Liver (tissue), 3 donors: ENCODE data around the gene PATJ.

Source experiments
- CTCF ChIP-seq: fragments of 150-350 bp; IDR thresholded peaks from 2 replicates; pipeline ENCODE4 v1.5.1; 2017; ENCODE audit warnings: improper control_type of control experiment, low read depth, low read length; ENCODE audit not compliant: missing input control
- FOXA1 ChIP-seq: IDR thresholded peaks from 2 replicates; pipeline ENCODE4 v1.6.1; 2016; ENCODE audit warnings: antibody characterized with exemption
- GABPA ChIP-seq, 2 donors: IDR thresholded peaks in 1 of 2; conservative IDR thresholded peaks in 1 of 2; 2 replicates each; pipeline ENCODE4 v1.6.1; 2016; ENCODE audit warnings: antibody characterized with exemption in 2 of 2, mild to moderate bottlenecking in 1 of 2, moderate library complexity in 1 of 2
- JUND ChIP-seq, 2 donors: IDR thresholded peaks; 2 replicates each; pipeline ENCODE4 v1.6.1; 2016; ENCODE audit warnings: antibody characterized with exemption in 2 of 2
- MAX ChIP-seq: IDR thresholded peaks from 2 replicates; pipeline ENCODE4 v1.6.1; 2016; ENCODE audit warnings: antibody characterized with exemption
- RAD21 ChIP-seq, 2 donors: IDR thresholded peaks; 2 replicates each; pipeline ENCODE4 v1.6.1; 2016; ENCODE audit warnings: antibody characterized with exemption in 2 of 2, mild to moderate bottlenecking in 2 of 2
- REST ChIP-seq: IDR thresholded peaks from 2 replicates; pipeline ENCODE4 v1.6.1; 2016; ENCODE audit warnings: antibody characterized with exemption, mild to moderate bottlenecking
- RXRA ChIP-seq, 2 donors: IDR thresholded peaks; 2 replicates each; pipeline ENCODE4 v1.6.1; 2017 to 2018; ENCODE audit warnings: antibody characterized with exemption in 2 of 2, mild to moderate bottlenecking in 1 of 2
- SP1 ChIP-seq: IDR thresholded peaks from 2 replicates; pipeline ENCODE4 v1.6.1; 2018; ENCODE audit warnings: antibody characterized with exemption, mild to moderate bottlenecking
- TAF1 ChIP-seq: conservative IDR thresholded peaks from 2 replicates; pipeline ENCODE4 v1.6.1; 2016; ENCODE audit warnings: antibody characterized with exemption, mild to moderate bottlenecking
- YY1 ChIP-seq: IDR thresholded peaks from 2 replicates; pipeline ENCODE4 v1.6.1; 2016; ENCODE audit warnings: antibody characterized with exemption, mild to moderate bottlenecking
- ZBTB33 ChIP-seq: IDR thresholded peaks from 2 replicates; pipeline ENCODE4 v1.6.1; 2016; ENCODE audit warnings: antibody characterized with exemption
- TF ChIP-seq, protein P1 (sequence below): IDR thresholded peaks from 2 replicates; pipeline ENCODE4 v1.6.1; 2016; ENCODE audit warnings: antibody characterized with exemption
- donor health status: healthy.
- donor health status: healthy.

- TF ChIP-seq CTCF (no peak), REST (no peak), ZBTB33 (no peak), MAX (no peak), RAD21 (IDR thresholded peaks at IDR 0.05) (no peak), TAF1 (no peak), FOXA1 (no peak), GABPA (IDR thresholded peaks at IDR 0.05 in 1 of 2, conservative IDR thresholded peaks at IDR 0.05 in 1 of 2) (no peak), SP1 (no peak), RXRA (IDR thresholded peaks at IDR 0.05) (no peak), JUND (IDR thresholded peaks at IDR 0.05) (no peak), YY1 (no peak)
- TF ChIP-seq, protein P1, sequence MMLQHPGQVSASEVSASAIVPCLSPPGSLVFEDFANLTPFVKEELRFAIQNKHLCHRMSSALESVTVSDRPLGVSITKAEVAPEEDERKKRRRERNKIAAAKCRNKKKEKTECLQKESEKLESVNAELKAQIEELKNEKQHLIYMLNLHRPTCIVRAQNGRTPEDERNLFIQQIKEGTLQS = no peak
These were observed 253.4 kb downstream of the PATJ start for GRCh38 chr1:61995641-61996040.
